Endothelial cell of umbilical vein (primary cell): ENCODE results near the gene ENTPD3. TPM values are rescaled to one million over a fixed set of nuclear protein-coding genes. Genes with fewer than 3 reads are reported as not detected.

ENCODE experiments used
- BruUV-seq: library from RNA; stranded (reverse); fragments of 400-500 nt; replicated peaks from 2 replicates; lab custom pipeline; 2021; lab: Mats Ljungman, UMichigan
- CTCF ChIA-PET: fragments of 300-600, 350-600 bp; sonication (Branson Sonifier 250); formaldehyde crosslinking; loops from one replicate; lab custom pipeline; 2021; ENCODE audit warnings: antibody characterized with exemption, inconsistent platforms; lab: Charles Lee
- POLR2A ChIA-PET: fragments of 300-600, 350-600 bp; sonication (Branson Sonifier 250); formaldehyde crosslinking; loops from one replicate; lab custom pipeline; 2021; ENCODE audit warnings: antibody characterized with exemption, inconsistent platforms; lab: Charles Lee
- DNase-seq: peaks from one replicate; pipeline ENCODE4 v3.0.0-alpha.2; 2011; ENCODE audit warnings: low read depth, low spot score
- FAIRE-seq: peaks from 2 replicates; lab custom pipeline; 2011; peaks lifted over from hg19 to GRCh38; lab: Jason Lieb, UNC
- H2AFZ ChIP-seq: 2 replicates; pipeline ENCODE4 v1.6.0; 2012; ENCODE audit warnings: low read depth, low read length, control low read depth, inconsistent platforms
- H3K27ac ChIP-seq: 2 replicates; pipeline ENCODE4 v1.5.1; 2011; ENCODE audit warnings: low read depth, mild to moderate bottlenecking, control low read depth, low read length, moderate library complexity; ENCODE audit not compliant: insufficient read depth
- H3K27me3 ChIP-seq, 2 experiments: 2 replicates each; pipeline versions ENCODE4 v1.6.0 to v1.6.1; 2011; ENCODE audit warnings: low read length in 2 of 2, mixed read lengths in 1 of 2; ENCODE audit not compliant: control insufficient read depth in 2 of 2, insufficient read depth in 2 of 2
- H3K36me3 ChIP-seq, 2 experiments: 2 replicates in 1 of 2; 3 replicates in 1 of 2; pipeline ENCODE4 v1.5.1; 2011; ENCODE audit warnings: low read length in 2 of 2, mild to moderate bottlenecking in 1 of 2, moderate library complexity in 1 of 2; ENCODE audit not compliant: control insufficient read depth in 2 of 2, insufficient read depth in 2 of 2; ENCODE audit errors: extremely low read depth in 1 of 2
- H3K4me1 ChIP-seq: 3 replicates; pipeline ENCODE4 v1.5.1; 2011; ENCODE audit warnings: mild to moderate bottlenecking, low read length; ENCODE audit not compliant: control insufficient read depth, insufficient read depth; ENCODE audit errors: extremely low read depth
- H3K4me2 ChIP-seq: 2 replicates; pipeline ENCODE4 v1.6.1; 2011; ENCODE audit warnings: low read length, control low read depth, mixed read lengths; ENCODE audit not compliant: insufficient read depth
- H3K4me3 ChIP-seq, 3 experiments: fragments of 200-600 bp in 1 of 3; sonication (generic), shearing (Covaris generic) in 1 of 3; replicated peaks in 1 of 3; 2 replicates each; pipeline ENCODE4 v1.5.1; 2011 to 2016; ENCODE audit warnings: control low read depth in 3 of 3, low read length in 3 of 3, mild to moderate bottlenecking in 2 of 3, inconsistent platforms in 1 of 3, low read depth in 1 of 3, moderate library complexity in 1 of 3; ENCODE audit not compliant: insufficient read depth in 1 of 3
- H3K79me2 ChIP-seq: 2 replicates; pipeline ENCODE4 v1.6.0; 2012; ENCODE audit warnings: low read length, inconsistent platforms; ENCODE audit not compliant: control insufficient read depth, insufficient read depth
- H3K9ac ChIP-seq: replicated peaks from 2 replicates; pipeline ENCODE3; 2011; ENCODE audit warnings: low read length, control low read depth; ENCODE audit not compliant: insufficient read depth; ENCODE audit errors: extremely low read depth
- H3K9me1 ChIP-seq: replicated peaks from 3 replicates; pipeline ENCODE4 v1.6.0; 2011; ENCODE audit warnings: mild to moderate bottlenecking, low read length; ENCODE audit not compliant: control insufficient read depth, insufficient read depth; ENCODE audit errors: extremely low read depth
- H3K9me3 ChIP-seq: replicated peaks from 2 replicates; pipeline ENCODE4 v1.5.1; 2012; ENCODE audit warnings: low read length, inconsistent platforms; ENCODE audit not compliant: control insufficient read depth, insufficient read depth
- H4K20me1 ChIP-seq: replicated peaks from 2 replicates; pipeline ENCODE3; 2011; ENCODE audit warnings: mild to moderate bottlenecking, low read length; ENCODE audit not compliant: control insufficient read depth, insufficient read depth; ENCODE audit errors: extremely low read depth
- EZH2 ChIP-seq: IDR thresholded peaks from 2 replicates; pipeline ENCODE4 v1.6.1; 2012; ENCODE audit warnings: borderline replicate concordance, low read depth, mild to moderate bottlenecking, moderate library complexity, low read length, inconsistent platforms; ENCODE audit not compliant: severe bottlenecking
- FOS ChIP-seq: IDR thresholded peaks from 2 replicates; pipeline ENCODE4 v1.6.1; 2011; ENCODE audit warnings: mild to moderate bottlenecking, low read length, moderate library complexity, borderline replicate concordance; ENCODE audit not compliant: insufficient read depth
- GATA2 ChIP-seq: IDR thresholded peaks from 2 replicates; pipeline ENCODE4 v1.7.0; 2011; ENCODE audit warnings: low read depth, mild to moderate bottlenecking, moderate library complexity, mixed read lengths, low read length; ENCODE audit not compliant: insufficient read length, insufficient read depth
- JUN ChIP-seq: IDR thresholded peaks from 2 replicates; pipeline ENCODE4 v1.6.1; 2011; ENCODE audit warnings: borderline replicate concordance, low read depth; ENCODE audit not compliant: insufficient read length, insufficient read depth
- MYC ChIP-seq: IDR thresholded peaks from one replicate; pipeline ENCODE4 v1.6.1; 2011; ENCODE audit warnings: mild to moderate bottlenecking, low read depth, low read length
- POLR2A ChIP-seq: IDR thresholded peaks from 2 replicates; pipeline ENCODE4 v1.6.1; 2012; ENCODE audit warnings: low read depth, mild to moderate bottlenecking, control low read depth, low read length
- POLR2AphosphoS5 ChIP-seq: IDR thresholded peaks from 2 replicates; pipeline ENCODE4 v1.6.1; 2012; ENCODE audit warnings: low read depth, mild to moderate bottlenecking, control low read depth, low read length, moderate library complexity; ENCODE audit not compliant: insufficient read depth
- dilution Hi-C: fragments of 300-500 bp; cut with MboI; formaldehyde crosslinking; loops from one replicate; pipeline ENCODE4 v1.15.0; 2019; ENCODE audit warnings: low sequenced_read_pairs; ENCODE audit not compliant: extremely low pct_ligation_motif_present
- intact Hi-C: fragments of 100-400 bp; cut with micrococcal nuclease; formaldehyde crosslinking; loops from one replicate; pipeline ENCODE4 v1.10.0; 2022
- polyA plus RNA-seq, 4 experiments: library from polyadenylated mRNA; depleted of rRNA in 3 of 4; stranded (reverse) in 3 of 4; unstranded in 1 of 4; fragments of >200 nt; gene quantifications; 2 replicates each; pipeline versions ENCODE4 v1.2.1 to v1.2.3, GENCODE V29; 2011 to 2012; ENCODE audit warnings: missing spikeins in 1 of 4
- total RNA-seq: library from RNA; stranded (reverse); gene quantifications from 2 replicates; pipeline ENCODE4 v1.2.3, GENCODE V29; 2021
- TF ChIP-seq, protein P1 (sequence below): IDR thresholded peaks from 2 replicates; pipeline ENCODE4 v1.6.1; 2011; ENCODE audit not compliant: insufficient read depth, insufficient read length
- TF ChIP-seq, protein P2 (sequence below), 2 donors: IDR thresholded peaks; 1 replicate in 1 of 2; 2 replicates in 1 of 2; pipeline ENCODE4 v1.5.1; 2011; ENCODE audit warnings: low read length in 2 of 2, mild to moderate bottlenecking in 2 of 2, moderate library complexity in 2 of 2, control low read depth in 1 of 2, inconsistent platforms in 1 of 2, low read depth in 1 of 2; ENCODE audit not compliant: insufficient read depth in 1 of 2; ENCODE audit errors: extremely low read depth in 1 of 2

ENTPD3 gene
- total and polyA plus RNA-seq, 2 donors (not counting 3 experiments of a cell fraction or from before 2014, with no cell fraction given), result not detected

DNA sequence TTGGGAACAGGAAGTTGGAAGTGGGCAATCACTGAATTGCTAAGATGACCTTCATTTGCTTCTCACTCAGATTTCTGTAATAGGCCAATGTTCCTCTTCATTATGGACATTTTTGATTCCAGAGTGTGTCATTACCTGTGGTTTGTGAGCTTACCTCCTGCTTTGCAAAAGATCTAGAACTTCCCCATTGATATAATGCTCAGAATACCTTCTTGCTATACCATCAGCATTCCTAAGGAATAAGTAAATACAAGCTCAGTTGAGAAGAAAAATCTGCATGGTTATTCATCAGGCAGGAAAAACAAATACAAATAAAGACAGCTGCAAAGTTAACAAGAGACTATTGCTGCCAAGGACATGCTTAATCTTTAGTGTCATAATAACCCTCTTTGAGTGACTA, 64.6 kb downstream of the ENTPD3 start:
- DNase-seq, result no peak

More for the DNA sequence above, 64.6 kb downstream of the ENTPD3 start:
- ChIA-PET CTCF (interaction anchor here (1.1 to 1.5 kb wide), 2 partner anchors 123 to 129 kb away, joined by 3 to 4 read pairs; no protein-coding TSS in a partner anchor), POLR2A (interaction anchor here (1.5 kb wide), 1 partner anchor 26 kb away, joined by 3 read pairs; the partner anchor contains the start of gene ZNF619)
- H3K9me3 ChIP-seq, result no peaks in the 10 kb centered on the region
- no peak overlapping the region for H3K4me3 ChIP-seq
- dilution Hi-C loops (no loop called here), intact Hi-C loops (loop anchor here (10.0 kb wide), 1 partner anchor 1067 kb away; the partner anchor contains the start of gene SLC25A38)
- no peaks in the 10 kb centered on the region for H3K9me1 ChIP-seq
- BruUV-seq, result no TSS peak
- no peak overlapping the region for H2AFZ ChIP-seq
- H3K79me2 ChIP-seq, result no peaks in the 10 kb centered on the region
- FAIRE-seq, result no peak
- peaks cover 5% of the 10 kb centered on the region for H3K4me1 ChIP-seq
- no peaks in the 10 kb centered on the region for H3K27me3 ChIP-seq
- H3K9ac ChIP-seq, result no peak overlapping the region
- no peak overlapping the region for H3K27ac ChIP-seq
- no peaks in the 10 kb centered on the region for H3K36me3 ChIP-seq
- no peak overlapping the region for H3K4me2 ChIP-seq
- no peak for TF ChIP-seq POLR2A
- TF ChIP-seq, protein P1, sequence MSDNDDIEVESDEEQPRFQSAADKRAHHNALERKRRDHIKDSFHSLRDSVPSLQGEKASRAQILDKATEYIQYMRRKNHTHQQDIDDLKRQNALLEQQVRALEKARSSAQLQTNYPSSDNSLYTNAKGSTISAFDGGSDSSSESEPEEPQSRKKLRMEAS, result no peak
- TF ChIP-seq POLR2AphosphoS5, result no peak
- no peak for TF ChIP-seq FOS
- TF ChIP-seq GATA2, result no peak
- TF ChIP-seq MYC, result no peak
- no peak for TF ChIP-seq JUN
- TF ChIP-seq, protein P2, sequence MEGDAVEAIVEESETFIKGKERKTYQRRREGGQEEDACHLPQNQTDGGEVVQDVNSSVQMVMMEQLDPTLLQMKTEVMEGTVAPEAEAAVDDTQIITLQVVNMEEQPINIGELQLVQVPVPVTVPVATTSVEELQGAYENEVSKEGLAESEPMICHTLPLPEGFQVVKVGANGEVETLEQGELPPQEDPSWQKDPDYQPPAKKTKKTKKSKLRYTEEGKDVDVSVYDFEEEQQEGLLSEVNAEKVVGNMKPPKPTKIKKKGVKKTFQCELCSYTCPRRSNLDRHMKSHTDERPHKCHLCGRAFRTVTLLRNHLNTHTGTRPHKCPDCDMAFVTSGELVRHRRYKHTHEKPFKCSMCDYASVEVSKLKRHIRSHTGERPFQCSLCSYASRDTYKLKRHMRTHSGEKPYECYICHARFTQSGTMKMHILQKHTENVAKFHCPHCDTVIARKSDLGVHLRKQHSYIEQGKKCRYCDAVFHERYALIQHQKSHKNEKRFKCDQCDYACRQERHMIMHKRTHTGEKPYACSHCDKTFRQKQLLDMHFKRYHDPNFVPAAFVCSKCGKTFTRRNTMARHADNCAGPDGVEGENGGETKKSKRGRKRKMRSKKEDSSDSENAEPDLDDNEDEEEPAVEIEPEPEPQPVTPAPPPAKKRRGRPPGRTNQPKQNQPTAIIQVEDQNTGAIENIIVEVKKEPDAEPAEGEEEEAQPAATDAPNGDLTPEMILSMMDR (IDR thresholded peaks at IDR 0.05; ENCODE audit: extremely low read depth in 1 of 2, insufficient read depth in 1 of 2, low read depth in 1 of 2, low read length in 2 of 2), result no peak
- TF ChIP-seq EZH2, result no peak
- no peaks in the 10 kb centered on the region for H4K20me1 ChIP-seq
